ENCODE data around the gene KIDINS220. TPM values are rescaled to one million over a fixed set of nuclear protein-coding genes. Genes with fewer than 3 reads are reported as not detected.
A peak's percentile ranks its signal among the peaks of the same experiment; 100 is the strongest.

KIDINS220 gene
- total and polyA plus RNA-seq, 8 donors: 60.5 to 113 (median 95.0) TPM

GRCh38 chr2:8839189-8839965 lies 2.0 kb upstream of the KIDINS220 start:
- intact Hi-C loops (cut with DNase I): no loop called here
- DNase-seq (no peak), ATAC-seq (no peak)
- no peaks in the 10 kb centered on the region for H3K36me3 ChIP-seq
- no peak for TF ChIP-seq CTCF (IDR thresholded peaks at IDR 0.05)
- H3K27me3 ChIP-seq: no peaks in the 10 kb centered on the region
- no peaks in the 10 kb centered on the region for H3K9me3 ChIP-seq
- no peak overlapping the region for H3K27ac ChIP-seq
- H3K4me1 ChIP-seq: peaks cover 13 to 39% of the 10 kb centered on the region in 2 donors
- no peak overlapping the region for H3K4me3 ChIP-seq

- no peak for TF ChIP-seq CTCF (IDR thresholded peaks at IDR 0.05)
- H3K9me3 ChIP-seq: no peaks in the 10 kb centered on the region
Measured at GRCh38 chr2:8837795-8838140, 355 bp upstream of the KIDINS220 start.

DNA sequence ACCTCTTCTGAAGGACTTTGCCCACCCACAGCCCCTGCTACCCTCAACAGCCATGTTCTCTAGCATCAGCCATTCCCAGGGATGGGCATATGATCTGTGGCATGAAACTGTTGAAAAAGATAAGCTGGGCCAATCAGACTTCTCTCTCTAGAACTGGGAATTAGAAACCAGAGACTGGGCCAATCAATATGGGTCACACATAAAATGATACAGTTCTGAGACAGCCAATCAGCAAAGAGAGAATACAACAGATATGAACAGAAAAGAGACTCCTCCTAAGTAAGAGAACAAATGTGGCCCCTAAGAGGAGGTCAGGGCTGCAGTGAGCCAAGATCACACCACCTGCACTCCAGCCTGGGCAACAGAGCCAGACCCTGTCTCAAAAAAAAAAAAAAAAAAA lies 2.1 kb downstream of the KIDINS220 start:
- Histone ChIP-seq H3K9me3 (no peaks in the 10 kb centered on the region), H3K36me3 (no peaks in the 10 kb centered on the region), H3K4me3 (no peak overlapping the region), H3K27ac (no peak overlapping the region), H3K4me1 (peaks cover 16 to 49% of the 10 kb centered on the region in 2 donors), H3K27me3 (no peaks in the 10 kb centered on the region)
- ATAC-seq: no peak
- TF ChIP-seq CTCF (IDR thresholded peaks at IDR 0.05): no peak
- DNase-seq: no peak
- intact Hi-C loops (cut with DNase I): no loop called here

More at GRCh38 chr2:8837795-8838140, 355 bp upstream of the KIDINS220 start:
- peak overlapping the region; percentile 96 to 98 for H3K4me3 ChIP-seq
- peak overlapping the region in 1 of 2 donors; percentile 87 for H3K27ac ChIP-seq
- no peaks in the 10 kb centered on the region for H3K27me3 ChIP-seq
- DNase-seq (no peak), ATAC-seq (peak; percentile 6)
- intact Hi-C loops (cut with DNase I): no loop called here
- no peaks in the 10 kb centered on the region for H3K36me3 ChIP-seq
- peaks cover 16 to 45% of the 10 kb centered on the region in 2 donors for H3K4me1 ChIP-seq

DNA sequence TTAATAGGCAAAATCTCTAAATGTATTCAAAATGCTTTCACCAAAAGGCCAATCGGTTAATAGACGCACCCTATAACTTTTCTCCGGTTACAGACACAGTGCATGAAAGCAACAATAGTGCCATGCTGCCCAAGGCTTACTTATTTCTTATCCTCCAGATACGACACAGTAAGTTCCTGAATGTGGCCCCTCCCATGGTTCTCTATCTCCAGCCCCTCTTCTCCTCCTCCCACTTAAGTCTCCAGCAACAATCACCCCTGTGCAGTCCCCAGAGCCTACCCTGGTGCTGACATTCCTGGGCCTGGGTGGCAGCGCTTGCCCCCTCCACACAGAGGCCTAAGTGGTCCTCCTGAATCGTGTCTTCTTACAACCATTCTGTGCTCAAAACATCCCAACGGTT lies 3.6 kb downstream of the KIDINS220 start:
- H3K4me1 ChIP-seq: peaks cover 16 to 60% of the 10 kb centered on the region in 2 donors
- H3K9me3 ChIP-seq: no peaks in the 10 kb centered on the region
- H3K36me3 ChIP-seq: no peaks in the 10 kb centered on the region
- no peaks in the 10 kb centered on the region for H3K27me3 ChIP-seq
- H3K27ac ChIP-seq: no peak overlapping the region
- TF ChIP-seq CTCF (IDR thresholded peaks at IDR 0.05): no peak
- no peak overlapping the region for H3K4me3 ChIP-seq
- intact Hi-C loops (cut with DNase I): no loop called here
- ATAC-seq (no peak), DNase-seq (no peak)

DNA sequence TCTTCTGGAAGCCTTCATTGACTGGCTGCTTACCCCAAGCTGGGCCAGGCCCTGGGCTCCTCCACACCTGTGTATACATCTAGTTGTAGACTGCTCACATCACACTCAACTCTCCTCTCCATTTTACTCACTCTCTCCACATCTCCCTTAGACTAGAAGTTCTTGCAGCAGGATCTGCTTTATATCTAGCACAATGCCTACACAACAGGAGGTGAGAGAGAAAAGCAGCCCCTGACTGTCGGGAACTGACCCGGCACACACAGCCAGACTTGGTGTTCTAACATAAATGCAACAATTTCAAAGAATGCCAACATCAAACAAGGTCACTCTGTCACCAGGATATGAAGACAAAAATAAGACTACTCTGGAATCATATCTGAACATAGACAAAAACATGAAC lies 5.9 kb downstream of the KIDINS220 start:
- no peaks in the 10 kb centered on the region for H3K36me3 ChIP-seq
- H3K9me3 ChIP-seq: no peaks in the 10 kb centered on the region
- no peaks in the 10 kb centered on the region for H3K27me3 ChIP-seq
- DNase-seq (no peak), ATAC-seq (no peak)
- H3K4me3 ChIP-seq: no peak overlapping the region
- TF ChIP-seq CTCF (IDR thresholded peaks at IDR 0.05): no peak
- H3K4me1 ChIP-seq: peaks cover 16 to 55% of the 10 kb centered on the region in 2 donors
- H3K27ac ChIP-seq: no peak overlapping the region
- intact Hi-C loops (cut with DNase I): no loop called here

Measured in left lung (tissue), 10 donors.